Measurements from ENCODE around the gene TRPC4AP. TPM values are rescaled to one million over a fixed set of nuclear protein-coding genes. Genes with fewer than 3 reads are reported as not detected.

The TRPC4AP gene
- total RNA-seq, 4 donors from 2014 or later: 62.7 to 101 (median 80.8) TPM

DNA sequence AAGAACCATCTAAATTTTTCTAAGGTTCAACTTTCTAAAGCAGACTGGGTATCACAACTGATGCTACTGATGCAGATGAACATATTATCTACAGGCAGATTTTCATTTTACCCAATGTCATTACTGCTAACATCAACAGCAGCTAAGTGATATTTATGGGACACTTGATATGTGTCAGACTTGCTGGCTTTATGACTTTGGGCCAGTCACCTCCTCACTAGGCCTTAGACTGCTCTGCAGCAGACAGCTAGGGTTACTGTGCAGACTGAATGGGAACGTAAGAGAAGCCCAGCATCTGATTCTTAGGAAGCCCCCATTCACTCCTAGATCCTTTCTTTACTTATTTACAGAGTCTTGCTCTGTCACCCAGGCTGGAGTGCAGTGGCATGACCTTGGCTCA is 70.8 kb downstream of the TRPC4AP start:
- no peaks in the 10 kb centered on the region for H3K4me1 ChIP-seq
- H3K27me3 ChIP-seq: no peaks in the 10 kb centered on the region
- H3K36me3 ChIP-seq: peaks cover 0 to 52% (median 0%) of the 10 kb centered on the region in 3 donors
- no peak for DNase-seq
- H3K9me3 ChIP-seq: no peaks in the 10 kb centered on the region
- no peak overlapping the region for H3K27ac ChIP-seq
- H3K4me3 ChIP-seq: no peak overlapping the region
- TF ChIP-seq POLR2A (IDR thresholded peaks at IDR 0.05): no peak
- TF ChIP-seq, protein P1, sequence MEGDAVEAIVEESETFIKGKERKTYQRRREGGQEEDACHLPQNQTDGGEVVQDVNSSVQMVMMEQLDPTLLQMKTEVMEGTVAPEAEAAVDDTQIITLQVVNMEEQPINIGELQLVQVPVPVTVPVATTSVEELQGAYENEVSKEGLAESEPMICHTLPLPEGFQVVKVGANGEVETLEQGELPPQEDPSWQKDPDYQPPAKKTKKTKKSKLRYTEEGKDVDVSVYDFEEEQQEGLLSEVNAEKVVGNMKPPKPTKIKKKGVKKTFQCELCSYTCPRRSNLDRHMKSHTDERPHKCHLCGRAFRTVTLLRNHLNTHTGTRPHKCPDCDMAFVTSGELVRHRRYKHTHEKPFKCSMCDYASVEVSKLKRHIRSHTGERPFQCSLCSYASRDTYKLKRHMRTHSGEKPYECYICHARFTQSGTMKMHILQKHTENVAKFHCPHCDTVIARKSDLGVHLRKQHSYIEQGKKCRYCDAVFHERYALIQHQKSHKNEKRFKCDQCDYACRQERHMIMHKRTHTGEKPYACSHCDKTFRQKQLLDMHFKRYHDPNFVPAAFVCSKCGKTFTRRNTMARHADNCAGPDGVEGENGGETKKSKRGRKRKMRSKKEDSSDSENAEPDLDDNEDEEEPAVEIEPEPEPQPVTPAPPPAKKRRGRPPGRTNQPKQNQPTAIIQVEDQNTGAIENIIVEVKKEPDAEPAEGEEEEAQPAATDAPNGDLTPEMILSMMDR (IDR thresholded peaks at IDR 0.05): no peak

DNA sequence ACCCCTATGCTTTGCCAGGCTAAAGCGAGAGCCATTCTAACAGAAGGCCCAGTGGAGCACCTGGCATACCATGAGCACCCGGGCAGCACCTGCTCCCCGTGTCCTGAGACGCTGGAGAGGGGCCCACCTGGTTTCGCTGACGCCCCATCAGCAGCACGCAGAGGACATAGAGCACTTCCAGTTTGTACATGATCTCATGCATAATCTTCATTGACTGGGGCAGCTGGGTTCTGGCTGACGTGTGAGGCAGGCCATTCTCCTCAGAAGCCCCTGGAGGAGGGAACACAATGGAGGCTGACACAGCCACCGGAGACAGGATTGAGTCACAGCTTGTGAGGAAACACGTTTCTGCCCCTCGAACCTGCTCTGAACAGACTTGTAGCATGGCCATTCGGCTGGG is 71.5 kb downstream of the TRPC4AP start:
- DNase-seq: peak in 1 of 3 donors; percentile 38
- TF ChIP-seq, protein P1 (IDR thresholded peaks at IDR 0.05): no peak
- TF ChIP-seq POLR2A (IDR thresholded peaks at IDR 0.05): no peak
- Histone ChIP-seq H3K27me3 (no peaks in the 10 kb centered on the region), H3K4me1 (no peaks in the 10 kb centered on the region), H3K36me3 (peaks cover 0 to 54% (median 0%) of the 10 kb centered on the region in 3 donors), H3K4me3 (no peak overlapping the region), H3K27ac (peak overlapping the region in 2 of 4 donors; percentile 15 to 30), H3K9me3 (no peaks in the 10 kb centered on the region)

DNA sequence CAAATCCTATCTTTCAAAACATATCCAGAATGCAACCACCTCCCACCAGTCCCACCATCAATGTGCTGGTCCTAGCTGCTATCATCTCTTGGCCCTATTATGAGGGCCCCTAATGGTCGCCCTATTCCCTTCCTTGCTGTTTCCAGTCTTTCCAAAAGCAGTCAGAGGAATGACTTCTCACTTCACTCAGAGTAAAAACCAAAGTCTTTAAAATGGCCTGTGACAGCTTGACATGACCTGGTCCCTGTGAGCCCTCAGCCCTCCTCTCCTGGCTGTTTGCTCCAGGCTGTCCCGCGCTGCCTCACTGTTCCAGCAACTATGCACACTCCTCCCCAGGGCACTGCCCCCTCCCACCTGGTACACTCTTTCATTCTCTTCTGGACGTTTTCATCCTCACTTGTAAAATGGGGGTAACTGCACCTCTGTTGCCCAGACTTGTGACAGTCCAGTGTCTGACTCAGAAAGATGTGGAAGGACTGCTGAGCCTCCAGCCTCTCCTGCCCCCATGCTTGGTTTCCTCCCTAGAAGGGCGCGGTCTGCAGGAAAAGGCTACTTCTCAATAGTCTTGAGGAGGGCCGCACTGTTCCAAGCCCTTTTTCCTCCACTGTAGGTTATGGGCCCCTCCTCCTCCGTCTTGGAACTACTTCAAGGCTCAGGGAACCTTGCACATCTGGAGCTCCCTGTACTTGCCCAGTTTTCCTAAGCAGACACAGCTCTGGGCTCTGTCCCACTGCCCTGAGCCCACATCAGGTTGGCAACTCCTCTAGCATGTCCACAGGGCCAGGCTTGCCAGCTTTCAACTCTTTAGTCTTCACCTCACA is 72.3 kb downstream of the TRPC4AP start:
- Histone ChIP-seq H3K4me1 (no peaks in the 10 kb centered on the region), H3K36me3 (peaks cover 0 to 61% (median 0%) of the 10 kb centered on the region in 3 donors), H3K4me3 (no peak overlapping the region), H3K27me3 (no peaks in the 10 kb centered on the region), H3K27ac (peak overlapping the region in 2 of 4 donors; percentile 15 to 30), H3K9me3 (no peaks in the 10 kb centered on the region)
- no peak for TF ChIP-seq POLR2A (IDR thresholded peaks at IDR 0.05)
- TF ChIP-seq, protein P1 (IDR thresholded peaks at IDR 0.05): no peak
- peak in 1 of 3 donors; percentile 38 for DNase-seq

DNA sequence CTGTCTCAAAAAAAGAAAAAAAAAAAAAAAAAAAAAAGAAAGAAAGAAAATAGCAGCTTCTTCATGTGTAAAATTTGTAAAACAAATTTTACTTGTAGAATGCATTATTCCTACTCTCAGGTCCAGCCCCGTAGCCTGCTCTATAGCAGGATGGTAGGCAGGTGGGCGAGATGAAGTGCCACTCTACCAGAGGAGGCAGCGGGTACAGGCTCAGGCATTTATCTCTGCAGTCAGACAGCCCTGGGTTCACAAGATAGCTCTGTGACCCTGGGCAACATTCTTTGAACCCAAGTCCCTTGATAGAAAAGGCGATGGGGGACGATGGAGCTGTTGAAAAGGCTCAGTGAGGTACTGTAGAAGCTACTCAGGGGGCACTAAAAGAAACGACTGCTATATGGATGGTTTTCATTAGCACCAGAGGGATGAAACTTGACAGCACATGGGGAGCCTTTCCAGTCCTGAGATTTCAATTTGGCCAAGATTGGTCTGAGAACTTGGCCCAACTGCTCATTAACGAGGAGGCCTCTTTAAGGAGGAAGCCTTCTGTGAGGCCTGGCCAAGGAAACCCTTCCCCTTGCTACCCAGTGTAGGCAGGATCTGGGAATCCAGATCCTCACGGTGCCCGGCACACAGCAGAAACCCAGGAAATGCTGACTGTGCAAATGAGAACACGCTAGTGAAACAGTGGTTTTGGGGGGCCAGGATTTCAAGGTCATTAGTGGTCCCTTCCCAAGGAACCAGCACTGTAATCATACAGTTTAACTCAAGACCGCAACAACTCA is 73.8 kb downstream of the TRPC4AP start:
- DNase-seq: peak in 1 of 3 donors; percentile 24
- no peak overlapping the region for H3K27ac ChIP-seq
- TF ChIP-seq, protein P1 (IDR thresholded peaks at IDR 0.05): no peak
- no peak for TF ChIP-seq POLR2A (IDR thresholded peaks at IDR 0.05)
- peaks cover 0 to 67% (median 0%) of the 10 kb centered on the region in 3 donors for H3K36me3 ChIP-seq
- H3K4me1 ChIP-seq: no peaks in the 10 kb centered on the region
- no peaks in the 10 kb centered on the region for H3K27me3 ChIP-seq
- no peak overlapping the region for H3K4me3 ChIP-seq
- H3K9me3 ChIP-seq: no peaks in the 10 kb centered on the region

DNA sequence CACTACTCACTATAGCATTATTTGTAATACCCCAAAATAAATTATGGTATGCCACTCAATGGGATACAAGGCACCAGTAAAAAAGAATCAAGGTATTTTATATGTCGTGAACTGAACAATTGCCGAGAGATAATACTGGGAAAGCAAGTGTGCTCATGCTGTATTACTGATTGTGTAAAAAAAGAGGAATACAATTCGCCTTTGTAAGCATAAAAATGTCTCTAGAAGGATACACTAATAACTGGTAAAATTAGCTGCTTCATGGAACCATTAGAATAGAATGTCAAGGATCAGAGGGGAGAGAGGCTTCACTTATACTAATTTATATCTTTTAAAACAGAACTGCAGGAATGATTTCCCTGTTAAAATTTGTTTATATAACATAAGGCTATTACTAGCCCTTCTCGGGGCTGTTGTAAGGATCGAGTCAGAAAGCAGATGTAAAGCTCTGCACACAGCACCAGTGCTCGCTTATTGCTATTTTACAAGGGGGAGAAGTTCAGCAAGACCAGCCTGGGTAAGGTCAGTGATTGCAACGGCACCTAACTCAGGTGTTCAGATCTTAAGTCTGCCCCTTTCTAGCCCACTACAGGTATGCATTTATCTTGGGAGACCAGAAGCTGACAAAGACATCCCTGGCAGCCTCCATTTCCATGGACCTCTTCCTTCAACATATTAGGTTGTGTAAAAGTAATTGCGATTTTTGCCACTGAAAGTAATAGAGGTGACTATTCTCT is 75.3 kb downstream of the TRPC4AP start:
- H3K9me3 ChIP-seq: no peaks in the 10 kb centered on the region
- H3K27ac ChIP-seq: no peak overlapping the region
- H3K27me3 ChIP-seq: no peaks in the 10 kb centered on the region
- no peaks in the 10 kb centered on the region for H3K4me1 ChIP-seq
- DNase-seq: no peak
- H3K4me3 ChIP-seq: no peak overlapping the region
- TF ChIP-seq, protein P1 (IDR thresholded peaks at IDR 0.05): no peak
- no peak for TF ChIP-seq POLR2A (IDR thresholded peaks at IDR 0.05)
- H3K36me3 ChIP-seq: peaks cover 0 to 67% (median 0%) of the 10 kb centered on the region in 3 donors
